HG02798 (cell line): ENCODE measurements around the gene CDH23.

Experiments
- ATAC-seq: cut with Tn5 transposase; IDR thresholded peaks from one replicate; pipeline ENCODE4 v1.9.1; 2021; ENCODE audit warnings: mild to moderate bottlenecking; ENCODE audit not compliant: unreplicated experiment, poor library complexity

CDH23 gene

GRCh38 chr10:71829896-71830295 lies 433.2 kb downstream of the CDH23 start:
- no peak for ATAC-seq

- no peak for ATAC-seq
Measured at GRCh38 chr10:71830726-71831125, 434.0 kb downstream of the CDH23 start.

- ATAC-seq = no peak
Measured at GRCh38 chr10:71831646-71832552, 435.2 kb downstream of the CDH23 start.

GRCh38 chr10:71832967-71833366 lies 436.2 kb downstream of the CDH23 start:
- ATAC-seq = no peak

- ATAC-seq = no peak
Measured at GRCh38 chr10:71833451-71834342, 437.0 kb downstream of the CDH23 start.

GRCh38 chr10:71834343-71834674 lies 437.6 kb downstream of the CDH23 start:
- ATAC-seq = no peak

- peak; percentile 91 for ATAC-seq
Measured at GRCh38 chr10:71835671-71836595, 439.2 kb downstream of the CDH23 start.

GRCh38 chr10:71836596-71836974 lies 439.9 kb downstream of the CDH23 start:
- peak; percentile 15 for ATAC-seq

- ATAC-seq = no peak
Measured at GRCh38 chr10:71837098-71837827, 440.5 kb downstream of the CDH23 start.

- no peak for ATAC-seq
Measured at GRCh38 chr10:71838264-71839211, 441.8 kb downstream of the CDH23 start.

- ATAC-seq = no peak
Measured at GRCh38 chr10:71840177-71840957, 443.6 kb downstream of the CDH23 start.

- no peak for ATAC-seq
Measured at GRCh38 chr10:71840958-71841335, 444.2 kb downstream of the CDH23 start.

GRCh38 chr10:71842422-71842821 lies 445.7 kb downstream of the CDH23 start:
- ATAC-seq = no peak

GRCh38 chr10:71842856-71843686 lies 446.4 kb downstream of the CDH23 start:
- ATAC-seq = no peak

- no peak for ATAC-seq
Measured at GRCh38 chr10:71844084-71844483, 447.4 kb downstream of the CDH23 start.

GRCh38 chr10:71844695-71845094 lies 448.0 kb downstream of the CDH23 start:
- ATAC-seq = no peak
